K562 (cell line): ENCODE data around the gene DNMT3L. TPM values are rescaled to one million over a fixed set of nuclear protein-coding genes. Genes with fewer than 3 reads are reported as not detected.

Source experiments
- ATAC-seq: fragments of 200-7000 bp; cut with Tn5 transposase; 3 replicates; pipeline ENCODE4 v1.9.1; 2020; ENCODE audit warnings: moderate library complexity
- BruUV-seq: library from RNA; stranded (reverse); fragments of 400-500 nt; replicated peaks from 2 replicates; lab custom pipeline; 2021; lab: Mats Ljungman, UMichigan
- CTCF ChIA-PET: fragments of 300-600 bp; formaldehyde crosslinking; extraction: SDS; loops from one replicate; lab custom pipeline; 2021; ENCODE audit warnings: low intra/inter-chr PET ratio; lab: Yijun Ruan, JAX
- POLR2A ChIA-PET: fragments of 300-600, 350-650 bp; sonication (Branson Sonifier 250); formaldehyde crosslinking; extraction: SDS; loops from one replicate; lab custom pipeline; 2021; ENCODE audit warnings: antibody characterized with exemption, inconsistent platforms; lab: Yijun Ruan, JAX
- DNase-seq, 4 experiments: peaks; one replicate each; pipeline versions ENCODE4 v3.0.0 to v3.0.0-alpha.2; 2011 to 2018; ENCODE audit warnings: low spot score in 3 of 4, mixed read lengths in 3 of 4; ENCODE audit errors: extremely low read depth in 1 of 4
- FAIRE-seq: peaks from 2 replicates; lab custom pipeline; 2011; peaks lifted over from hg19 to GRCh38; lab: Jason Lieb, UNC
- H2AFZ ChIP-seq: 2 replicates; pipeline ENCODE4 v1.6.0; 2011; ENCODE audit warnings: low read depth, low read length, control low read depth, inconsistent platforms
- H3K27ac ChIP-seq: fragments of 200-600 bp; 3 replicates; pipeline ENCODE4 v1.8.0; 2011; ENCODE audit warnings: low read depth, mild to moderate bottlenecking, control low read depth, inconsistent platforms, low read length, moderate library complexity, mixed read lengths; ENCODE audit errors: extremely low read depth
- H3K27me3 ChIP-seq, 2 experiments: fragments of 300-600 bp in 1 of 2; 2 replicates in 1 of 2; 3 replicates in 1 of 2; pipeline versions ENCODE4 v1.6.0 to v1.8.0; 2011; ENCODE audit warnings: inconsistent platforms in 2 of 2, low read length in 2 of 2, mild to moderate bottlenecking in 1 of 2, mixed read lengths in 1 of 2, moderate library complexity in 1 of 2; ENCODE audit not compliant: control insufficient read depth in 2 of 2, insufficient read depth in 2 of 2
- H3K36me3 ChIP-seq: fragments of 300-600 bp; 3 replicates; pipeline ENCODE4 v1.8.0; 2011; ENCODE audit warnings: mild to moderate bottlenecking, low read length, inconsistent platforms; ENCODE audit not compliant: control insufficient read depth, insufficient read depth
- H3K4me1 ChIP-seq, 2 experiments: fragments of 200-600 bp in 1 of 2; replicated peaks in 1 of 2; 2 replicates in 1 of 2; 3 replicates in 1 of 2; pipeline versions ENCODE4 v1.5.1 to v1.8.0; 2011; ENCODE audit warnings: inconsistent platforms in 2 of 2, low read length in 2 of 2, mild to moderate bottlenecking in 1 of 2, mixed read lengths in 1 of 2, moderate library complexity in 1 of 2; ENCODE audit not compliant: control insufficient read depth in 2 of 2, insufficient read depth in 2 of 2
- H3K4me2 ChIP-seq: 2 replicates; pipeline ENCODE4 v1.6.1; 2011; ENCODE audit warnings: low read length, control low read depth, inconsistent platforms, mixed read lengths; ENCODE audit not compliant: insufficient read depth
- H3K4me3 ChIP-seq: fragments of 200-600 bp; sonication (generic), shearing (Covaris generic); 2 replicates; pipeline ENCODE4 v1.5.1; 2016; ENCODE audit warnings: control low read depth, inconsistent platforms
- H3K79me2 ChIP-seq: fragments of 200-600 bp; 3 replicates; pipeline ENCODE4 v1.8.0; 2011; ENCODE audit warnings: low read length, inconsistent platforms; ENCODE audit not compliant: control insufficient read depth, insufficient read depth
- H3K9ac ChIP-seq, 2 experiments: 2 replicates each; pipeline versions ENCODE4 v1.6.0 to v1.6.1; 2011; ENCODE audit warnings: low read depth in 2 of 2, low read length in 2 of 2, control low read depth in 1 of 2, inconsistent platforms in 1 of 2, mild to moderate bottlenecking in 1 of 2, mixed read lengths in 1 of 2; ENCODE audit not compliant: insufficient read depth in 1 of 2
- H3K9me1 ChIP-seq: one replicate; pipeline ENCODE4 v1.6.0; 2011; ENCODE audit warnings: inconsistent platforms, mild to moderate bottlenecking, low read length, moderate library complexity; ENCODE audit not compliant: control insufficient read depth, insufficient read depth
- H3K9me3 ChIP-seq: replicated peaks from 2 replicates; pipeline ENCODE4 v1.5.1; 2011; ENCODE audit warnings: low read depth, low read length, inconsistent platforms; ENCODE audit not compliant: control insufficient read depth, insufficient read depth
- H4K20me1 ChIP-seq: replicated peaks from 2 replicates; pipeline ENCODE4 v1.6.1; 2011; ENCODE audit warnings: low read length, inconsistent platforms, mixed read lengths; ENCODE audit not compliant: control insufficient read depth, insufficient read depth
- SIX5 ChIP-seq, 2 experiments: IDR thresholded peaks; 2 replicates each; pipeline ENCODE4 v1.6.1; 2011; ENCODE audit warnings: low read length in 2 of 2, borderline replicate concordance in 1 of 2, low read depth in 1 of 2, mild to moderate bottlenecking in 1 of 2, moderate library complexity in 1 of 2; ENCODE audit not compliant: insufficient read depth in 1 of 2
- STAG1 ChIP-seq: sonication (generic); formaldehyde crosslinking; IDR thresholded peaks from 2 replicates; pipeline ENCODE4 v1.5.0; 2020; ENCODE audit warnings: missing genetic modification reagents, borderline replicate concordance
- ZFP36 ChIP-seq: fragments of 150-350 bp; IDR thresholded peaks from 2 replicates; pipeline ENCODE4 v1.6.1; 2018; ENCODE audit warnings: low read length, low read depth; ENCODE audit not compliant: partially characterized antibody
- ZNF253 ChIP-seq: fragments of 250-450 bp; sonication (Bioruptor Pico); conservative IDR thresholded peaks from 2 replicates; pipeline ENCODE4 v1.6.1; 2021; ENCODE audit warnings: mild to moderate bottlenecking
- WGBS: fragments of 100-300 bp; shearing (Covaris generic); methylation state at CpG from one replicate; pipeline ENCODE4 v1.1.6; 2016; ENCODE audit warnings: low coverage, mixed read lengths; ENCODE audit not compliant: insufficient coverage; ENCODE audit errors: missing lambda C conversion rate; 5-methylcytosine and 5-hydroxymethylcytosine counted together
- in situ Hi-C: fragments of 300-500 bp; cut with MboI; formaldehyde crosslinking; loops from 4 replicates; pipeline ENCODE4 v1.15.0; 2018; ENCODE audit warnings: inconsistent platforms, mixed read lengths
- intact Hi-C: fragments of 100-400 bp; cut with micrococcal nuclease; formaldehyde crosslinking; loops from 2 replicates; pipeline ENCODE4 v1.14.2; 2022
- polyA plus RNA-seq, 8 experiments: library from polyadenylated mRNA; depleted of rRNA in 4 of 8; stranded (reverse) in 5 of 8; unstranded in 3 of 8; fragments of >200 nt; fragmentation: Nextera tagmentation in 2 of 8; fragmentation: Illumina TruSeq in 1 of 8; extraction: Ambion mirVana in 2 of 8; extraction: Trizol in 1 of 8; gene quantifications; 2 replicates each; pipeline versions ENCODE4 v1.2.1 to v1.2.3, GENCODE V29; 2011 to 2014; ENCODE audit warnings: inconsistent platforms in 1 of 8, missing spikeins in 1 of 8
- total RNA-seq, 7 experiments: library from RNA; depleted of rRNA in 6 of 7; stranded (reverse); fragments of >200 nt in 6 of 7; fragmentation: Illumina TruSeq in 2 of 7; extraction: Trizol in 2 of 7; gene quantifications; 2 replicates each; pipeline versions ENCODE4 v1.2.1 to v1.2.3, GENCODE V29; 2011 to 2021; ENCODE audit warnings: low replicate concordance in 1 of 7
- TF ChIP-seq, protein P1 (sequence below): sonication (generic); formaldehyde crosslinking; IDR thresholded peaks from 2 replicates; pipeline ENCODE4 v1.8.0; 2023; ENCODE audit warnings: mild to moderate bottlenecking, missing genetic modification reagents

DNMT3L gene
- total and polyA plus RNA-seq, 9 of the 15 experiments (the other 6 are each of a cell fraction or from before 2014, with no cell fraction given), result 0.08 TPM; not detected in 8

- BruUV-seq, result no TSS peak
- Histone ChIP-seq H3K9me1 (no peaks in the 10 kb centered on the region), H4K20me1 (peaks cover 20% of the 10 kb centered on the region), H3K36me3 (no peaks in the 10 kb centered on the region), H3K4me3 (no peak within 1 kb of the TSS), H3K27me3 (peaks cover 30 to 82% of the 10 kb centered on the region in 2 experiments; a peak in 4 of 5 replicates), H3K9ac (no peak within 1 kb of the TSS), H3K79me2 (no peaks in the 10 kb centered on the region), H2AFZ (no peak within 1 kb of the TSS), H3K27ac (no peak within 1 kb of the TSS), H3K9me3 (no peaks in the 10 kb centered on the region), H3K4me1 (peaks cover 0 to 38% of the 10 kb centered on the region in 2 experiments; a peak in 2 of 5 replicates), H3K4me2 (no peak within 1 kb of the TSS)
- ChIA-PET CTCF (no interaction called here), POLR2A (interaction anchor here (1.6 kb wide), 1 partner anchor 12 kb away, joined by 5 read pairs; no protein-coding TSS in a partner anchor)
- TF ChIP-seq STAG1 (CRISPR knock-in tag) (no peak), SIX5 (IDR thresholded peaks at IDR 0.05; ENCODE audit: borderline replicate concordance in 1 of 2, insufficient read depth in 1 of 2, low read depth in 1 of 2, low read length in 2 of 2) (no peak), ZFP36 (peak; percentile 56), ZNF253 (CRISPR knock-in tag) (no peak)
- TF ChIP-seq, protein P1, sequence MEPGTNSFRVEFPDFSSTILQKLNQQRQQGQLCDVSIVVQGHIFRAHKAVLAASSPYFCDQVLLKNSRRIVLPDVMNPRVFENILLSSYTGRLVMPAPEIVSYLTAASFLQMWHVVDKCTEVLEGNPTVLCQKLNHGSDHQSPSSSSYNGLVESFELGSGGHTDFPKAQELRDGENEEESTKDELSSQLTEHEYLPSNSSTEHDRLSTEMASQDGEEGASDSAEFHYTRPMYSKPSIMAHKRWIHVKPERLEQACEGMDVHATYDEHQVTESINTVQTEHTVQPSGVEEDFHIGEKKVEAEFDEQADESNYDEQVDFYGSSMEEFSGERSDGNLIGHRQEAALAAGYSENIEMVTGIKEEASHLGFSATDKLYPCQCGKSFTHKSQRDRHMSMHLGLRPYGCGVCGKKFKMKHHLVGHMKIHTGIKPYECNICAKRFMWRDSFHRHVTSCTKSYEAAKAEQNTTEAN (CRISPR knock-in tag), result no peak
- FAIRE-seq (no peak), ATAC-seq (peak; percentile 19; the same call in 2 of the 3 replicates), DNase-seq (no peak)
- 3% methylated on average over 34 of the region's 56 CpGs for WGBS
- intact Hi-C loops, result no loop called here
- in situ Hi-C loops, result loop anchor here (25.0 kb wide), 1 partner anchor 123 kb away; no protein-coding TSS in a partner anchor
These were observed 23.7 kb upstream of the DNMT3L start, which contains the start of gene AIRE for GRCh38 chr21:44285138-44285992. TSS of gene AIRE (plus strand) at chr21:44285876. CDS start at chr21:44286007, 131 bp downstream.
